Lower lobe of right lung (tissue), 2 donors: Measurements from ENCODE around the gene SRCAP. TPM values are rescaled to one million over a fixed set of nuclear protein-coding genes. Genes with fewer than 3 reads are reported as not detected.
"Not testable (repeated sequence)": the region's sequence is repeated elsewhere in the genome, so short reads cannot be mapped to it uniquely, and the experiment has no call there.

Experiments used
- ATAC-seq, 2 donors: fragments of 200-7000 bp; cut with Tn5 transposase; one replicate each; pipeline ENCODE4 v1.9.1; 2020 to 2022; ENCODE audit warnings: mild to moderate bottlenecking in 2 of 2, moderate library complexity in 2 of 2
- DNase-seq: peaks from one replicate; pipeline ENCODE4 v3.0.0-alpha.2; 2020
- H3K27ac ChIP-seq: fragments of 200-600 bp; one replicate; pipeline ENCODE4 v1.8.0; 2022
- H3K27me3 ChIP-seq: fragments of 200-600 bp; one replicate; pipeline ENCODE4 v1.8.0; 2022; ENCODE audit warnings: low read depth
- H3K36me3 ChIP-seq: fragments of 200-600 bp; one replicate; pipeline ENCODE4 v1.8.0; 2022; ENCODE audit warnings: mild to moderate bottlenecking
- H3K4me1 ChIP-seq: fragments of 200-600 bp; one replicate; pipeline ENCODE4 v1.8.0; 2022
- H3K4me3 ChIP-seq: fragments of 200-600 bp; one replicate; pipeline ENCODE4 v1.8.0; 2022; ENCODE audit warnings: mild to moderate bottlenecking
- H3K9me3 ChIP-seq: fragments of 200-600 bp; one replicate; pipeline ENCODE4 v1.8.0; 2022
- intact Hi-C: fragments of 100-400 bp; cut with DNase I; formaldehyde crosslinking; loops from one replicate; pipeline ENCODE4 v1.11.0; 2022
- total RNA-seq: library from RNA; stranded (reverse); fragmentation: NEBNext Ultra II Directional; extraction: Animal tissue kit (Norgen Biotek cat#: 25700); gene quantifications from one replicate; pipeline ENCODE4 v1.2.1, GENCODE V29; 2021
- TF ChIP-seq, protein P1 (sequence below): fragments of 200-600 bp; IDR thresholded peaks from one replicate; pipeline ENCODE4 v1.8.0; 2022; ENCODE audit warnings: antibody characterized with exemption, mild to moderate bottlenecking
- donor health status: DM: no; HTN: yes; CAD: no; lungs with severe emphysema.

The SRCAP gene
- total RNA-seq, 1 donor from 2014 or later, result 73.8 TPM

DNA sequence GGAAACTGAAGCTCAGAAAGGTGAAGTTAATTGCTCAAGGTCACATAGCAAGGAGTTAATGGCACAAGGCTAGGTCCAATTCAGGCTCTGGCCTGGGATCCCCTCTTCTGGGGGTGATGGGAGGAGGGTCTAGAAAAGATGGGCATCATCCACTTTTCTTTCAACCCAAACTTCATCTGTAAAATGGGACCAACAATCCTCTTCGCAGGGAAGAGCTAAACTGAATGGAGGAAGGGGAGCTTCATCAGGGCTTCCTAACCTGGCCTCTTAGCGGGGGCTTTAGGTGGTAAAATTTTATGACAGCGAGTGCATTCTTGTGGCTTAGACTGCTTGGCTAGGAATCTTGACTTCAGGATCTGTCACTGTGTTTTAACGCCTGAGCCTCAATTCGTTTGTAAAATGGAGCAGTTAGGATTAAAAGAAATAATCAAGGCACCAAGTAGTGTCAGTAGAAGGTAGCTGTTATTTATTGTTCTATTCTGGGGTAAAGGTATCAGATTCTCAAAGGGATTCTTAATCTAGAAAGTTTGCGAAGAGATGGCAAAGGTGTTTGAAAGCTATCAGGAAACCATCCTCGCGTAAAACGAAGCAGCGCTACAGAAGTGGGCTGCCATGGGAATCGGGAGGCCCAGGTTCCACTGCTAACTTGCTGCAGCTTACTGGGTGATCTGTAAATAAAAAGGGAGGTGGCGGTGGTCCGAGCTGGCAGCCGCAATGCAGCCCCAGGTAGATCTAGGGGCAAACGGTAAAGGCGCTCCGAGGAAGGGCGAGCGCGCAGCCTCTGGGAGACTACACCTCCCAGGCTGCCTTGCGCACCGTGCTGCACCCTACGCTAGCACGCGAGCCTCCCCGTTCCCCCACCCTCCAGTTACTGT, 1.5 kb upstream of the SRCAP start:
- DNase-seq, result no peak
- Histone ChIP-seq H3K9me3 (no peaks in the 10 kb centered on the region), H3K36me3 (peaks cover 30% of the 10 kb centered on the region), H3K4me1 (peaks cover 34% of the 10 kb centered on the region), H3K27me3 (no peaks in the 10 kb centered on the region), H3K4me3 (peak overlapping the region; percentile 99), H3K27ac (peak overlapping the region; percentile 100)
- intact Hi-C loops, result no loop called here
- TF ChIP-seq, protein P1, sequence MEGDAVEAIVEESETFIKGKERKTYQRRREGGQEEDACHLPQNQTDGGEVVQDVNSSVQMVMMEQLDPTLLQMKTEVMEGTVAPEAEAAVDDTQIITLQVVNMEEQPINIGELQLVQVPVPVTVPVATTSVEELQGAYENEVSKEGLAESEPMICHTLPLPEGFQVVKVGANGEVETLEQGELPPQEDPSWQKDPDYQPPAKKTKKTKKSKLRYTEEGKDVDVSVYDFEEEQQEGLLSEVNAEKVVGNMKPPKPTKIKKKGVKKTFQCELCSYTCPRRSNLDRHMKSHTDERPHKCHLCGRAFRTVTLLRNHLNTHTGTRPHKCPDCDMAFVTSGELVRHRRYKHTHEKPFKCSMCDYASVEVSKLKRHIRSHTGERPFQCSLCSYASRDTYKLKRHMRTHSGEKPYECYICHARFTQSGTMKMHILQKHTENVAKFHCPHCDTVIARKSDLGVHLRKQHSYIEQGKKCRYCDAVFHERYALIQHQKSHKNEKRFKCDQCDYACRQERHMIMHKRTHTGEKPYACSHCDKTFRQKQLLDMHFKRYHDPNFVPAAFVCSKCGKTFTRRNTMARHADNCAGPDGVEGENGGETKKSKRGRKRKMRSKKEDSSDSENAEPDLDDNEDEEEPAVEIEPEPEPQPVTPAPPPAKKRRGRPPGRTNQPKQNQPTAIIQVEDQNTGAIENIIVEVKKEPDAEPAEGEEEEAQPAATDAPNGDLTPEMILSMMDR, result no peak
- peak; percentile 96 to 97 for ATAC-seq

DNA sequence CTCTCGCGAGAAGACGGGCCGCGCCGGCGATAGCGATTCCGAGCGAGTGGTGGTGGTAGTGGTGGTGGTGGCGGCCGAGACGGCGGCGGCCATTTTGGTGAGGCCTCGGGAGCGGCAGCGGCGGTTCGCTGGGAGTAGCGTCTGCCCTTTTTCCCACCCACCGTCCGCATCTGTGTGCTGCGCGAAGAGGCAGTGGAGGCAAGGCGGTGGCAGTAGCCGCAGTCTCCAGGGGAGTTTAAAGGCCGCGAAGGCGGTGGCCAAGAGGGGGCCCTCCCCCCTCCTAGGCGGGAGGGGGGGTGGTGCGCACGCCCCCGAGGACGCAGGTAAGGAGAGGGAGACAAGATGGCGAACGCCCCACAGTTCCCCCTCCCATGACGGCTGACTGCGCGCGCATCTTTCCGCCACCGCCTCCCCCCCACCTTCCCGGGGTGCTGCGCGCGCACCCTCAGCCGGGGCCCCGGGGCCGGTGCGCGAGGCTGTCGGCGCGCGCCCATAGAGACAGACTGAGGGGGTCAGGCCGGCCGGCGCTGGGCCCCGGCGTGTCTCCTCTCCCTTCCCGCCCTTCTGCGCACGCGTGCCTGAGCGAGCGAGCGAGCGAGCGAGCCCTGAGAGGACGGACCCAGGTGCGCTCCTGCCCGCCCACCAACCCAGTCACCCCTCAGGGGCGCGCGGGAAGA, 694 bp upstream of the SRCAP start:
- intact Hi-C loops, result no loop called here
- Histone ChIP-seq H3K27me3 (no peaks in the 10 kb centered on the region), H3K9me3 (no peaks in the 10 kb centered on the region), H3K36me3 (peaks cover 38% of the 10 kb centered on the region), H3K4me3 (peak overlapping the region; percentile 99), H3K4me1 (peaks cover 34% of the 10 kb centered on the region), H3K27ac (peak overlapping the region; percentile 100)
- DNase-seq (peak; percentile 99), ATAC-seq (peak; percentile 93 to 95)
- TF ChIP-seq, protein P1, result no peak

DNA sequence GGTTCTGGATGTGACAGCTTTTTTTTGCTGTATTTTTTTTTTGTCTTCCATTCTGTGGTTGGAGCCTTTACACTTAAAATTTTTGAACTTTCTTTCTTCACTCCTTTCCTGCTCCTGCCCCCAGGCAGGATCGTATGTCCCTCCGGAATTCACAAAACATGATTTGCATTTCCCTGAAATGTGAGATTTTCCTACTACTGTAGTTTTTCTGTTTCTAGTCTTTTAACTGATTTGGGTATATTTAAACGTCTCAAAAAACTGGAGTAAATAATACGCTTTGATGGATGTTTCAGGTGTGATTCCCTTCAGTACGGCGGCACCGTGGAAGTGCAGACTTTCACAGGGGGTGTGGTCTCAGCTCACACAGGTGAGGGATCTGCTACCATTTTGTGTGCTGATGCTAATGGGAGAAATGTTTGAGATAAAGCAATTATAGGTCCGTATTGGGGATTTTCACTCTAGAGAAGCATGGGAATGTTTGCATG, 686 bp downstream of the SRCAP start:
- intact Hi-C loops, result no loop called here
- H3K4me1 ChIP-seq, result peaks cover 25% of the 10 kb centered on the region
- peaks cover 52% of the 10 kb centered on the region for H3K36me3 ChIP-seq
- no peaks in the 10 kb centered on the region for H3K9me3 ChIP-seq
- TF ChIP-seq, protein P1, result no peak
- H3K27ac ChIP-seq, result peak overlapping the region; percentile 100
- DNase-seq, result no peak
- ATAC-seq, result no peak
- no peaks in the 10 kb centered on the region for H3K27me3 ChIP-seq
- H3K4me3 ChIP-seq, result peak overlapping the region; percentile 99

DNA sequence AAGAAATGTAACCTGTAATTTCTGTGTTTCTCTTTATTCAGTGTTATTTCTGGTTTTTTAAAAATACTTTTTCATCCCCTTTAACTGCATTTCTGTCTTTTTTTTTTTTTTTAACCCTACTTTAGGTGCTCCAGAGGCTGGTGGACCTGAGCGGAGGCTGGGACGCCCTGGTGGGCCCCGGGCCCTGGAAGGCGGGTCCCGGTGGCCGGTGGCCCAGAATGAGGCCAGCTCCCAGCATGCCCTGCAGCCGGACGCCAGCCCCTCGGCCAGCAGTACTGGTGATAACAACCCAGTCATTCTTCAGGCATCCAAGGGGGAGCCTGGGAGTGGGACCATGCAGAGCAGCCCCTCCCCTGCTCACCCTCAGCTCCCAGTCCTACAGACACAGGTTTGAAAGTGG, 1.5 kb downstream of the SRCAP start:
- Histone ChIP-seq H3K27ac (no peak overlapping the region), H3K36me3 (peaks cover 60% of the 10 kb centered on the region), H3K27me3 (no peaks in the 10 kb centered on the region), H3K9me3 (no peaks in the 10 kb centered on the region), H3K4me3 (no peak overlapping the region), H3K4me1 (peaks cover 25% of the 10 kb centered on the region)
- intact Hi-C loops, result no loop called here
- DNase-seq (no peak), ATAC-seq (no peak)
- TF ChIP-seq, protein P1, result no peak

DNA sequence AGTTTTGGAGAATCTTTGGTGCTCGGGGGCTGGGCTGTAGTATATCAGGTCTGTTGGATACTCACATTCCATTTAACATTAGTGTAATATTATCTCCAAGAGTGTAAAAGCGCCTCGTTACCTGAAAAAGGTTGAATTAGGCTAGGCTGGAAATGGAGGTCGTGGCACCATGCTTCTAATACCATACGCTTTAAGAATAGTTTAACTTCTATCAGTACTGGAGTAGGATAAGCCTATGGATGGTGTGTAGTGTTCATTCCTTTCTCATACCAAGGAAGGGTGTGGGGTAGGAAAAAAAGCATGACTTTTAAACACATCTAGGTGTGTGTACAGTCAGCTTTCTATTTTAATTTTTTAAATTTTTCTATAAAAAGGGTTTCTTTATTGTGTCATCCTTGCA, 2.0 kb downstream of the SRCAP start:
- Histone ChIP-seq H3K27me3 (no peaks in the 10 kb centered on the region), H3K4me3 (no peak overlapping the region), H3K4me1 (peaks cover 25% of the 10 kb centered on the region), H3K9me3 (no peaks in the 10 kb centered on the region), H3K27ac (no peak overlapping the region), H3K36me3 (peaks cover 65% of the 10 kb centered on the region)
- no peak for ATAC-seq
- DNase-seq, result no peak
- TF ChIP-seq, protein P1, result no peak
- intact Hi-C loops, result no loop called here

DNA sequence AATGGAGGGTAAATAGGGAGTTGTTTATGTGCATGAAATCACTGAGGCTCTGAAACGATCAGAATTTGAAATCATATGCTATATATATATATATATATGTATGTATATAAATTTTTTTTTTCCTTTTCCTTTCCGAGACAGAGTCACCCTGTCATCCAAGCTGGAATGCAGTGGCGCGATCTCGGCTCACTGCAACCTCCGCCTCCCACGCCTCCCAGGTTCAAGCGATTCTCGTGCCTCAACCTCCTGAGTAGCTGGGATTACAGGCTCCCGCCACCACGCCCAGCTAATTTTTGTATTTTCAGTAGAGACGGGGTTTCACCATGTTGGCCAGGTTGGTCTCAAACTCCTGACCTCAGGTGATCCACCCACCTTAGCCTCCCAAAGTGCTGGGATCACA, 4.1 kb downstream of the SRCAP start:
- ATAC-seq, DNase-seq, H3K9me3 ChIP-seq, H3K27me3 ChIP-seq, H3K27ac ChIP-seq, intact Hi-C loops, H3K4me3 ChIP-seq: not testable (repeated sequence)
- Histone ChIP-seq H3K36me3 (peaks cover 86% of the 10 kb centered on the region), H3K4me1 (peaks cover 16% of the 10 kb centered on the region)
